NCI-H2029 (cell line): ENCODE results near the gene FLT3.

Source experiments
- DNase-seq: peaks from one replicate; lab custom pipeline; 2025; lab: John Stamatoyannopoulos, UW

Gene FLT3

GRCh38 chr13:28001837-28002473, 98.4 kb downstream of the FLT3 start:
- no peak for DNase-seq

DNA sequence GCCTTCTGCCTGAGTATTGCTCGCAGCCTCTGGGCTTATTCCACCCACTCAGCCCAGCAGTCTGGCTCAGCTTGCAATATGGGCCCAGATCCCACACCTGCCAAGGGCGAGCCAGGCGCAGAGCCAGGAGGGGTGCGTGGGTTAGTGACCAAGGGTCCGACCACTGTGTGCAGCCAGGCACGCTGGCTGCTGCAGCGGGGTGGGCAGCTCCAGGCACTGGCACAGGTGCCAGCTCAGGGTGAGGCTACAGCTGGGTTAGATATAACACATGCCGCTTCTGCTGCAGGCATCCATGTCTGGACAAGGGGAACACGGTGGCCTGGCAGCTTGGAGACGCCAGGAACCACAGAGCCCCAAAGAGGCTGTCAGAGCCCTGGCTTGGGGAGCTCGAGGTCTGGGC, 99.3 kb downstream of the FLT3 start:
- no peak for DNase-seq

DNA sequence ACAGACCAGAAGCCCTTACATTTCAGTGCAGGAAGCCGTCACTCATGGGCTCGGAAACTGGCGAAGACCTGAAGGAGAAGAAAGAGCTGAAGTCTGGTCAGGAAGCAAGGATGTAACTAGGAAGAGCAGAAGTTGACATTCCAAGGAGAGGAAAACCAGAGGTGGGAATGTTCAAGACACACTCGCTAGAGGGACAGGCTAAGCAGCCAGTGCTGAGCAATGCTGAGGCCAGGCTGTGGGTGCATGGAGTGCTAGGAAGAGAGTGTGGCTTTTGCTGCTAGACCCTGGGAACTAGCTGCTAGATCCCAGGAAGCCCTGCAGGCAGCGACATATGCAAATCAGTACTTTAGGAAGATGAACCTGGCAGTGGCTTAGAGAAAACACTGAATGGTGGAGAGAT, 99.8 kb downstream of the FLT3 start:
- DNase-seq, result no peak

GRCh38 chr13:27997904-27998522, 102.4 kb downstream of the FLT3 start:
- DNase-seq, result no peak

DNA sequence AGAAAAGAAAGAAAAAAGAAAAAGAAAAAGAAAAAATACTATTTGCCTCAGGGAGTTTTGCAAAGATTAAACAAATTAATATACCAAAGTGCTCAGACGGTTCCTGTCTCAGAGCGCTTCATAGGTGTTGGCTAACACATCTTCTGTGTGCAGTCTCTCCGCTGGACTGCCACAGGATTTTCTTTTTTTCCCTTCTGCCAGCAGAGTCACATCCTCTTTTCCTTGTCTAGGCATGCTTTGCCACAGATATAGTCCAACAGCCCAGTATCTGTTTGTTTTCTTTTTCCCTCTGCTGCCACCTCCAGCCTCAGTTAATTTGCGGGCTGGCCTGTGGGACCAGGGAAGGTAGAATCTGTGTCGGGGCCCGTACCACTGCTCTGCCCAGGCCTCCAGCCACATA, 108.5 kb downstream of the FLT3 start:
- DNase-seq, result no peak

DNA sequence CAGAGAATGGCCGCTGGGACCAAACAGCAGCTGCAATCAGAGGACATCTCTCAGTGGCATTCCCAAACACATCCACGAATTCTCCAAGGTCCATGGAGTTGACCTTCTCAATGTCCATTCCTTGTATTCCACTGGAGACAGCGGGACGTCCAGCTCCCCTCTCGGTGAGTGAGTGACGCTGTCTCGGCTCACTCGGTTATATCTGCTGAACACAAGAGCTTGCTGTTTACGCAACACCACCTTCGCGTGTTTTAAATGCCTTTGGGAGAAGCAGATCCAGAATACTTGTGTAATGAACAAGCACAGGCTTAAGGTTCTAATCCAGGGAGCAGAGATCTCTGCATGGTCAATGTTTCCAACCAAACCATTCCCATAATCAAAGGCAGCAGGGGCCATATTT, 111.9 kb downstream of the FLT3 start, which contains the start of gene URAD:
Gene URAD, minus strand, starts transcription at position 174 of the 400 bp plus-strand sequence. Its CDS starts 56 bp downstream, at position 118.
- no peak for DNase-seq

- no peak for DNase-seq
Observed at GRCh38 chr13:27985600-27985999, 114.8 kb downstream of the FLT3 start.

DNA sequence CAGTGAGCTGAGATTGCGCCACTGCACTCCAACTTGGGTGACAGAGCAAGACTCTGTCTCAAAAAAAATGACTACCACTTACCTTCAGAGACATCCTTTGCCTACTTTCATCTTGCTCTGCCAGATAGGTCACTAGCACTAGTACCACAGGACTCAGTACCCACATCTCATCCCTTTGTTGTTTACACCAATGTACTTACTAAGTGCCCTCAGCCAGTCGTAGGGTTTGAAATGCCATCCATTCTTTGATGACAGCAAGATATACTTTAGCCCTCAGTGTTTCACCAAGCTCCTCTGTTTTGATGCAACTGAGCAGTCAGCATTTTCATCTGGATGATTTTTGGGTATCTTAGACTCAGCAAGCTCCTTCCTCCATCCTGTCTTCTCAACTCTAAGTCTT, 118.0 kb downstream of the FLT3 start:
- DNase-seq, result no peak

DNA sequence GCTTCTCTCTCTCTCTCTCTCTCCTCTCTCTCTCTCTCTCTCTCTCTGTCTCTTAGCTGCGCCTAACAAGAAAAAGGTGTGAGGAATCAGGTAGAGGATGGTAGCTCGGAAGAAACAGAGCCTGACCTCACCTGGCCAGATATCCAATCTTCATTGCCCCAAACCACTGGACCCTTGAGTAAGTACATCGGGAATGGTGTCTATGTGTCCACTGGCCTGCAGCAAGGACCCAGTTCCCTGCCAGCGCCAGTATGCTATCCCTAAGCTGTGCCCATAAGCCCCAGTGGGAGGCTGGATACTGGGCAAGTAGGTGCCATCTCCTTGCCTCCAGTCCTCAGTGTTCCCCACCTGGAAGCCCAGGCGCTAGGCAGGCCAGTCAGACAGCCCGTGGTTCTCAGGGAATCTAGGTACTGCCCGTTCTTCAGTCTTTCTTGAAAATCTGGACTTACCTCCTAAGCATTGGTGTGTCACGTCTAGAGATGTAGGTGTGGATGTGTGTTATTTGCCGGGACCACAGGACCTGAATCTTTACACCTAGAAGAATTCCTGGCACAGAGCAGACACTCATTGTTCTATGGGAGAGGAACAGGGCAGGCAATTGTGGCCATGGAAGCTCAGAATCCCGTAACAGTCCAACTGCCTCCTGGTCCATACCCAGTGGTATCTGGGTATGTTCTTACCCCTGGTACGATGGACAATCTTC, 119.2 kb downstream of the FLT3 start:
- DNase-seq, result no peak

DNA sequence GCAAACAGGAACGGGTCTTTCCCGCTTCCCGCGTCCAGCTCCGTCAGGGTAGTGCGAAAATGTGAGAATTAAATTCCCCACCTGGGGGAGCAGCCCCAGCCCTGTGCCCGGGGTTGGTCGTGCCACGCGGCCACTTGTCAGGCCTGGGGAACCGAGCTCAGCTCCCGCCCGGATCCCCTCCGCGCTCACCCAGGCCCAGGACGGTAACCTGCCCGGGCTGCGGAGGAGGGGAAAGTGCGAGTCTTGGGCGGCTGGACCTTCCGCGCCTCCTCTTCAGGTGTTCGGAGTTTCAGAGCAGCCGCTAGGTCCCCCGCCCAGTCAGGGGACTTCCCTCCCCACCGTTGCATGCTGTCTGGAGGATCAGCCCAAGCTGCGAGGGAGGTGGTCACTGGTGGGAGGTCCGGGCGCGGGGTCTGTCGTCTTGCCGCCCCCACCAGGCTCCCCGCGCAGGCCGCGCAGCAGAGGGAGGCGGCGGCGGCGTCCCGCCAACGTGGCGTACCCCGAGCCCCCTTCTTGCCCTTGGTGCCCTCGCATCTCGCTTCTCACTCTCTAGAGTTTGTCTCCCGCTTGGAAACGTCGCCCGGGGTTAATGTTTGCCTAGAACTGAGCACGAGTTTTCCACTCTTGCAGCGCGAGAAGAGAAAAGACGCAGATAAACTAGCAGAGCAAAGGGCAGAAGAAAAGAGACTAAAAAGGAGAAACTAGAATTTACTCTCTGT, 119.9 kb downstream of the FLT3 start:
- DNase-seq, result no peak

DNA sequence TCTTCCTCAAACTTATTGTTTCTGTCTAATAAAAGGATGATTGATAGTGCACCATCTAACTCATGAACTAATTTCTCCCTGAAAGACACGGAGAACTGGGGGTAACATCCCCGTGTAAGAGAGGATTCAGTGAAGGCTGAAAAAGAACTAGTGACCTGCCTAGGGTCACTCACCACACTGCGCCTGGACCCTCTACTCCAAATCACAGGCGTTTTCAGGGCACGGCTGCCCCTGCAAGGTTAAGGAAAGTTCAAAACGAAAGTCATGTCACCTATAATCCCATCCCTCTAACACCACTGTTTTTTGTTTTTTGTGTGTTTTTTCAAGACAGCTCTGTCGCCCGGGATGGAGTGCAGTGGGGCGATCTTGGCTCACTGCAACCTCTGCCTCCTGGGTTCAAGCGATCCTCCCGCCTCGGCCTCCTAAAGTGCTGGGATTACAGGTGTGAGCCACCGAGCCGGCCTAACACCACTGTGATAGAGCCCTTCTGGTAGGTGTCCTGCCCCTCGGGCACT, 120.6 kb downstream of the FLT3 start:
- DNase-seq, result no peak

- no peak for DNase-seq
Observed at GRCh38 chr13:27979001-27979643, 121.3 kb downstream of the FLT3 start.

GRCh38 chr13:27978301-27978968, 121.9 kb downstream of the FLT3 start:
- no peak for DNase-seq

- no peak for DNase-seq
Observed at GRCh38 chr13:27977476-27978300, 122.7 kb downstream of the FLT3 start.

- no peak for DNase-seq
Observed at GRCh38 chr13:27976362-27977091, 123.8 kb downstream of the FLT3 start.

DNA sequence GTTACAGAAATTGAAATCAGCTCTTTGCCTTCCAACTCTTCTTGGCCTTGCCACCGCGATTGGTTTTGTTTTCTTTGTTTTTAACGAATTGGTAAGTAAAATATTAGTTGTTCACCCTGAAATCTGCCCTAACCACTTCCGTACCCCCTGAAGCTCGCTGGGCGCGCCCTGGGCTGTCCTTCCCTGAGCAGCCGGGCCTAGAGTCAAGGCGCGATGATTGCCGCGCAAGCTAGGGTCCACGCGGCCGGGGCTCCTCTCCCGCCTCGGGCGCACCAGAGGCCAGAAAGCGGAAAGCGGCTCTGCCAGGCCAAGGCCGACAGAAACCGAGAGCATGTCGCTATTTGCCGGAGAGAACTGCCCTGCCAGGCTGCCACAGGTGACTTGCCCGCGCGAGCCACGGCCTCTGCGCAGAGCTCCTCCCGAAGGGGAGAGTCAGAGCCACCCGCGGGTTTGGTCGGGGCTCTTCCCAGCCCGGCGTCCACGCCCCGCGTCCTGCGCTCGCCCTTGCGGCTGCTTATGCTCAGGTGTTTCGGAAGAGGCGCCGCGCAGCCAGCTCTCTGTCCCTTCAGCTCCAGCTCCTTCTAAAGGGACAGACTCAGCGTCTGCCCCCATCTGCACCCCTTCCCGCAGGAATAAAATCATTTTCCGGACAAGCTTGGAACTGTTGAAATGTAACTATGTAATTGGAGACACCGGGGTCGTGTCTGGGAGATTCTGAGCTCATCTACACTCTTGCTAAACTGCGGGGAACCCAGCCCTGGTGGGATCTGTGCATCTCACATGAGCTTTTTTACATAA, 124.6 kb downstream of the FLT3 start:
- DNase-seq, result no peak

DNA sequence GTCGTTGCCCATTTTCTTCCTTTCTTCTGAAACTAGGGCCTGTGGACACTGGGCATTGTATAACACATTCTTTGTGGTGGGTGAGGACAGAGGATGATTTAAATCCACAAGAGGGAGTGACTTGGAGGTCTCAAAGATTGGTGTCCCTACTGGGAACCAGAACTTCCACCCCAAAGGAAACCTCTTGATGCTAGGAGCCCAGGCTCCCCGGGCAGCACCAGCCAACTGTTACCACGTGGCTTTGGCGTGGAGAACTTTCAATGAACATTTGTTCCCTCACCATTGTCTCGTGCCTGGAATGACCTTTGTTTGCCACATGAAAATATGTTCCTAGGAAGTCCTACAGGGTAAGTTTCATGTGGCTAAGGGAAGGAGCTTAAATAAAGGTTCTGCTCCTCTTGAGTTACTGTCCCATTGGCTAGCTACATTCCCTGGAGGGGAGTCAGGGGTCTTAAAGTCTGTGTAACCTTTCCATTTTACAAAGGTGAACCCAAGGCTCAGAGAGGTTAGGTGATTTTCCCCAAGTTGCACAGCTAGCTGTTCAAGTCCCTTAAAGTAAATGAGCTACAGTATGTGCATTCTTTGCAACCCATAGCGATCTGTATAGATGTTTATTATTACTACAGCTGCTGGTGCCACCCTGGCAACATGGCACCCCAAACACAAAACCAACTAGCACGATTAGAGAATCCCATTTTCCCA, 126.3 kb downstream of the FLT3 start:
- DNase-seq, result no peak

GRCh38 chr13:27973291-27973690, 127.1 kb downstream of the FLT3 start:
- DNase-seq, result no peak
